Measurements from ENCODE around the gene CCT3. TPM values are rescaled to one million over a fixed set of nuclear protein-coding genes. Genes with fewer than 3 reads are reported as not detected.

The CCT3 gene
- total and polyA plus RNA-seq, 2 experiments from 2014 or later: 405 to 618 TPM

DNA sequence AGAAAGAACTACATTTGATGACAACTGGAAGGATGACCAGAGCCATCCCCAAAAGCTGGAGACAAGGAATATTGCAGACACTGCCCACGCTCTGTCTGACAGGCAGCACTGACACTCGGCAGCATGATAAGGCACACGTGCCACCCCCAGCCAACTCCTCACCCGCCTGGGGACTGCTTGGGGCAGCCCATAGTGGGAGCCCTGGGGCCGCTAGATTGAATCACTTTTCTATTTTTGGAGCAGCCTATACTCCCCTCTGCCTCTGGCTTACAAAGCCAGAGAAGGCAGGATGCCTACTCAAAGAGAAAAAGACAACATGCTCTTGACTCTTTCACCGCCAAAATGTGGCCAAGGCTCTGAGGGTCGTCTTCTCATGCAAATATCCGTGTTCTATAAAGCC, 56.8 kb downstream of the CCT3 start (continued):
- TF ChIP-seq, protein P1, sequence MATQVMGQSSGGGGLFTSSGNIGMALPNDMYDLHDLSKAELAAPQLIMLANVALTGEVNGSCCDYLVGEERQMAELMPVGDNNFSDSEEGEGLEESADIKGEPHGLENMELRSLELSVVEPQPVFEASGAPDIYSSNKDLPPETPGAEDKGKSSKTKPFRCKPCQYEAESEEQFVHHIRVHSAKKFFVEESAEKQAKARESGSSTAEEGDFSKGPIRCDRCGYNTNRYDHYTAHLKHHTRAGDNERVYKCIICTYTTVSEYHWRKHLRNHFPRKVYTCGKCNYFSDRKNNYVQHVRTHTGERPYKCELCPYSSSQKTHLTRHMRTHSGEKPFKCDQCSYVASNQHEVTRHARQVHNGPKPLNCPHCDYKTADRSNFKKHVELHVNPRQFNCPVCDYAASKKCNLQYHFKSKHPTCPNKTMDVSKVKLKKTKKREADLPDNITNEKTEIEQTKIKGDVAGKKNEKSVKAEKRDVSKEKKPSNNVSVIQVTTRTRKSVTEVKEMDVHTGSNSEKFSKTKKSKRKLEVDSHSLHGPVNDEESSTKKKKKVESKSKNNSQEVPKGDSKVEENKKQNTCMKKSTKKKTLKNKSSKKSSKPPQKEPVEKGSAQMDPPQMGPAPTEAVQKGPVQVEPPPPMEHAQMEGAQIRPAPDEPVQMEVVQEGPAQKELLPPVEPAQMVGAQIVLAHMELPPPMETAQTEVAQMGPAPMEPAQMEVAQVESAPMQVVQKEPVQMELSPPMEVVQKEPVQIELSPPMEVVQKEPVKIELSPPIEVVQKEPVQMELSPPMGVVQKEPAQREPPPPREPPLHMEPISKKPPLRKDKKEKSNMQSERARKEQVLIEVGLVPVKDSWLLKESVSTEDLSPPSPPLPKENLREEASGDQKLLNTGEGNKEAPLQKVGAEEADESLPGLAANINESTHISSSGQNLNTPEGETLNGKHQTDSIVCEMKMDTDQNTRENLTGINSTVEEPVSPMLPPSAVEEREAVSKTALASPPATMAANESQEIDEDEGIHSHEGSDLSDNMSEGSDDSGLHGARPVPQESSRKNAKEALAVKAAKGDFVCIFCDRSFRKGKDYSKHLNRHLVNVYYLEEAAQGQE (IDR thresholded peaks at IDR 0.05; ENCODE audit: unreplicated experiment): no peak
- TF ChIP-seq CREB1 (CRISPR knock-in tag; IDR thresholded peaks at IDR 0.05; ENCODE audit: low read depth) (no peak), JUNB (IDR thresholded peaks at IDR 0.05; ENCODE audit: unreplicated experiment) (no peak), ZNF331 (CRISPR knock-in tag; IDR thresholded peaks at IDR 0.05; ENCODE audit: low read depth) (no peak), EZH2phosphoT487 (IDR thresholded peaks at IDR 0.05; ENCODE audit: unreplicated experiment) (no peak), ZNF114 (CRISPR knock-in tag; IDR thresholded peaks at IDR 0.05) (no peak), POLR2AphosphoS5 (IDR thresholded peaks at IDR 0.05; ENCODE audit: low read depth) (no peak), STAT1 (IDR thresholded peaks at IDR 0.05; ENCODE audit: unreplicated experiment) (no peak)
- TF ChIP-seq, protein P2, sequence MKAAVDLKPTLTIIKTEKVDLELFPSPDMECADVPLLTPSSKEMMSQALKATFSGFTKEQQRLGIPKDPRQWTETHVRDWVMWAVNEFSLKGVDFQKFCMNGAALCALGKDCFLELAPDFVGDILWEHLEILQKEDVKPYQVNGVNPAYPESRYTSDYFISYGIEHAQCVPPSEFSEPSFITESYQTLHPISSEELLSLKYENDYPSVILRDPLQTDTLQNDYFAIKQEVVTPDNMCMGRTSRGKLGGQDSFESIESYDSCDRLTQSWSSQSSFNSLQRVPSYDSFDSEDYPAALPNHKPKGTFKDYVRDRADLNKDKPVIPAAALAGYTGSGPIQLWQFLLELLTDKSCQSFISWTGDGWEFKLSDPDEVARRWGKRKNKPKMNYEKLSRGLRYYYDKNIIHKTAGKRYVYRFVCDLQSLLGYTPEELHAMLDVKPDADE (IDR thresholded peaks at IDR 0.05): no peak

DNA sequence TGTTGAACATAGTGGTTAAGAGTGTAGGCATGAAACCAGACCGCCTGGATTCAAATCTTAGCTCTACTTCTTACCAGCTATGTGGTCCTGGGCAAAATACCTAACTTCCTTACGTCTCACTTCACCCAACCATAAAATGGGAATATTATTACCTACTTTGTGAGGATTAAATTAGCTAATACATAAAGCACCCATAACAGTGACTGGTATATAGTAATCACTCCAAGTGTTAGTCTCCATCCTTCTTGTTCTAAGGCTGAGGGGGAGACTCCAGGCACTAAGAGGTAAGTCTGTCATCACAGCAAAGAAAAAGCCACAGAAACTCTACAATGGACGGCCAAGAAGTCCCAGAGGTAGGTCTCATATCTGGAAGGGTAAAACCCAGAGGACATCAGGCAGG, 58.3 kb downstream of the CCT3 start:
- no peaks in the 10 kb centered on the region for H3K9me3 Mint-ChIP-seq
- Histone ChIP-seq H3K36me3 (ENCODE audit: insufficient read depth) (peaks cover 46% of the 10 kb centered on the region), H3K79me2 (replicated peaks; ENCODE audit: insufficient read depth) (peaks cover 45% of the 10 kb centered on the region), H3K9me2 (ENCODE audit: insufficient read depth) (no peaks in the 10 kb centered on the region), H3K27me3 (ENCODE audit: insufficient read depth) (no peaks in the 10 kb centered on the region), H2AFZ (no peak overlapping the region), H3K27ac (ENCODE audit: low read depth) (0 out of 2 replicates have a peak overlapping the region, but pooled peaks have one; percentile 21), H3F3A (replicated peaks; ENCODE audit: low read depth) (peaks cover 32% of the 10 kb centered on the region; the same call in 1 of the 2 replicates), H3K4me3 (no peak overlapping the region), H3K4me1 (ENCODE audit: insufficient read depth) (peaks cover 16% of the 10 kb centered on the region), H3K4me2 (no peak overlapping the region), H4K20me1 (replicated peaks; ENCODE audit: insufficient read depth) (peaks cover 49% of the 10 kb centered on the region)
- peaks cover 41% of the 10 kb centered on the region for H3K36me3 Mint-ChIP-seq (ENCODE audit: low read depth)
- DNase-seq (ENCODE audit: low spot score) (no peak), ATAC-seq (no peak)
- H3K27me3 Mint-ChIP-seq (ENCODE audit: insufficient read depth, low read depth, poor library complexity): peaks cover 12% of the 10 kb centered on the region
- no peak overlapping the region for H3K4me3 Mint-ChIP-seq
- peaks cover 19% of the 10 kb centered on the region for H3K4me1 Mint-ChIP-seq
- H3K27ac Mint-ChIP-seq: no peak overlapping the region
- TF ChIP-seq JUNB (IDR thresholded peaks at IDR 0.05; ENCODE audit: unreplicated experiment) (no peak), ZNF331 (CRISPR knock-in tag; IDR thresholded peaks at IDR 0.05; ENCODE audit: low read depth) (no peak), STAT1 (IDR thresholded peaks at IDR 0.05; ENCODE audit: unreplicated experiment) (no peak), POLR2AphosphoS5 (IDR thresholded peaks at IDR 0.05; ENCODE audit: low read depth) (no peak), CREB1 (CRISPR knock-in tag; IDR thresholded peaks at IDR 0.05; ENCODE audit: low read depth) (no peak)
- TF ChIP-seq, protein P3, sequence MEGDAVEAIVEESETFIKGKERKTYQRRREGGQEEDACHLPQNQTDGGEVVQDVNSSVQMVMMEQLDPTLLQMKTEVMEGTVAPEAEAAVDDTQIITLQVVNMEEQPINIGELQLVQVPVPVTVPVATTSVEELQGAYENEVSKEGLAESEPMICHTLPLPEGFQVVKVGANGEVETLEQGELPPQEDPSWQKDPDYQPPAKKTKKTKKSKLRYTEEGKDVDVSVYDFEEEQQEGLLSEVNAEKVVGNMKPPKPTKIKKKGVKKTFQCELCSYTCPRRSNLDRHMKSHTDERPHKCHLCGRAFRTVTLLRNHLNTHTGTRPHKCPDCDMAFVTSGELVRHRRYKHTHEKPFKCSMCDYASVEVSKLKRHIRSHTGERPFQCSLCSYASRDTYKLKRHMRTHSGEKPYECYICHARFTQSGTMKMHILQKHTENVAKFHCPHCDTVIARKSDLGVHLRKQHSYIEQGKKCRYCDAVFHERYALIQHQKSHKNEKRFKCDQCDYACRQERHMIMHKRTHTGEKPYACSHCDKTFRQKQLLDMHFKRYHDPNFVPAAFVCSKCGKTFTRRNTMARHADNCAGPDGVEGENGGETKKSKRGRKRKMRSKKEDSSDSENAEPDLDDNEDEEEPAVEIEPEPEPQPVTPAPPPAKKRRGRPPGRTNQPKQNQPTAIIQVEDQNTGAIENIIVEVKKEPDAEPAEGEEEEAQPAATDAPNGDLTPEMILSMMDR (conservative IDR thresholded peaks at IDR 0.05; ENCODE audit: low read depth in 2 of 2): no peak
- TF ChIP-seq, protein P4, sequence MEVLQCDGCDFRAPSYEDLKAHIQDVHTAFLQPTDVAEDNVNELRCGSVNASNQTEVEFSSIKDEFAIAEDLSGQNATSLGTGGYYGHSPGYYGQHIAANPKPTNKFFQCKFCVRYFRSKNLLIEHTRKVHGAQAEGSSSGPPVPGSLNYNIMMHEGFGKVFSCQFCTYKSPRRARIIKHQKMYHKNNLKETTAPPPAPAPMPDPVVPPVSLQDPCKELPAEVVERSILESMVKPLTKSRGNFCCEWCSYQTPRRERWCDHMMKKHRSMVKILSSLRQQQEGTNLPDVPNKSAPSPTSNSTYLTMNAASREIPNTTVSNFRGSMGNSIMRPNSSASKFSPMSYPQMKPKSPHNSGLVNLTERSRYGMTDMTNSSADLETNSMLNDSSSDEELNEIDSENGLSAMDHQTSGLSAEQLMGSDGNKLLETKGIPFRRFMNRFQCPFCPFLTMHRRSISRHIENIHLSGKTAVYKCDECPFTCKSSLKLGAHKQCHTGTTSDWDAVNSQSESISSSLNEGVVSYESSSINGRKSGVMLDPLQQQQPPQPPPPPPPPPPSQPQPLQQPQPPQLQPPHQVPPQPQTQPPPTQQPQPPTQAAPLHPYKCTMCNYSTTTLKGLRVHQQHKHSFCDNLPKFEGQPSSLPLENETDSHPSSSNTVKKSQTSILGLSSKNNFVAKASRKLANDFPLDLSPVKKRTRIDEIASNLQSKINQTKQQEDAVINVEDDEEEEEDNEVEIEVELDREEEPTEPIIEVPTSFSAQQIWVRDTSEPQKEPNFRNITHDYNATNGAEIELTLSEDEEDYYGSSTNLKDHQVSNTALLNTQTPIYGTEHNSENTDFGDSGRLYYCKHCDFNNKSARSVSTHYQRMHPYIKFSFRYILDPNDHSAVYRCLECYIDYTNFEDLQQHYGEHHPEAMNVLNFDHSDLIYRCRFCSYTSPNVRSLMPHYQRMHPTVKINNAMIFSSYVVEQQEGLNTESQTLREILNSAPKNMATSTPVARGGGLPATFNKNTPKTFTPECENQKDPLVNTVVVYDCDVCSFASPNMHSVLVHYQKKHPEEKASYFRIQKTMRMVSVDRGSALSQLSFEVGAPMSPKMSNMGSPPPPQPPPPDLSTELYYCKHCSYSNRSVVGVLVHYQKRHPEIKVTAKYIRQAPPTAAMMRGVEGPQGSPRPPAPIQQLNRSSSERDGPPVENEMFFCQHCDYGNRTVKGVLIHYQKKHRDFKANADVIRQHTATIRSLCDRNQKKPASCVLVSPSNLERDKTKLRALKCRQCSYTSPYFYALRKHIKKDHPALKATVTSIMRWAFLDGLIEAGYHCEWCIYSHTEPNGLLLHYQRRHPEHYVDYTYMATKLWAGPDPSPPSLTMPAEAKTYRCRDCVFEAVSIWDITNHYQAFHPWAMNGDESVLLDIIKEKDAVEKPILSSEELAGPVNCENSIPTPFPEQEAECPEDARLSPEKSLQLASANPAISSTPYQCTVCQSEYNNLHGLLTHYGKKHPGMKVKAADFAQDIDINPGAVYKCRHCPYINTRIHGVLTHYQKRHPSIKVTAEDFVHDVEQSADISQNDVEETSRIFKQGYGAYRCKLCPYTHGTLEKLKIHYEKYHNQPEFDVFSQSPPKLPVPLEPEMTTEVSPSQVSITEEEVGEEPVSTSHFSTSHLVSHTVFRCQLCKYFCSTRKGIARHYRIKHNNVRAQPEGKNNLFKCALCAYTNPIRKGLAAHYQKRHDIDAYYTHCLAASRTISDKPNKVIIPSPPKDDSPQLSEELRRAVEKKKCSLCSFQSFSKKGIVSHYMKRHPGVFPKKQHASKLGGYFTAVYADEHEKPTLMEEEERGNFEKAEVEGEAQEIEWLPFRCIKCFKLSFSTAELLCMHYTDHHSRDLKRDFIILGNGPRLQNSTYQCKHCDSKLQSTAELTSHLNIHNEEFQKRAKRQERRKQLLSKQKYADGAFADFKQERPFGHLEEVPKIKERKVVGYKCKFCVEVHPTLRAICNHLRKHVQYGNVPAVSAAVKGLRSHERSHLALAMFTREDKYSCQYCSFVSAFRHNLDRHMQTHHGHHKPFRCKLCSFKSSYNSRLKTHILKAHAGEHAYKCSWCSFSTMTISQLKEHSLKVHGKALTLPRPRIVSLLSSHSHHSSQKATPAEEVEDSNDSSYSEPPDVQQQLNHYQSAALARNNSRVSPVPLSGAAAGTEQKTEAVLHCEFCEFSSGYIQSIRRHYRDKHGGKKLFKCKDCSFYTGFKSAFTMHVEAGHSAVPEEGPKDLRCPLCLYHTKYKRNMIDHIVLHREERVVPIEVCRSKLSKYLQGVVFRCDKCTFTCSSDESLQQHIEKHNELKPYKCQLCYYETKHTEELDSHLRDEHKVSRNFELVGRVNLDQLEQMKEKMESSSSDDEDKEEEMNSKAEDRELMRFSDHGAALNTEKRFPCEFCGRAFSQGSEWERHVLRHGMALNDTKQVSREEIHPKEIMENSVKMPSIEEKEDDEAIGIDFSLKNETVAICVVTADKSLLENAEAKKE (CRISPR knock-in tag; IDR thresholded peaks at IDR 0.05): no peak

Data from GM23338 (cell line).